ENCODE measurements around the gene ZBED1.

Gene ZBED1

GRCh38 chrX:2452317-2452784, 48.4 kb downstream of the ZBED1 start:
- DNase-seq (no peak), ATAC-seq (no peak)
- H3K27me3 Mint-ChIP-seq = no peaks in the 10 kb centered on the region
- H3K9me3 Mint-ChIP-seq = peaks cover 8% of the 10 kb centered on the region
- peaks cover 13% of the 10 kb centered on the region for H3K4me1 Mint-ChIP-seq
- no peak overlapping the region for H3K27ac Mint-ChIP-seq
- peaks cover 18% of the 10 kb centered on the region for H3K36me3 Mint-ChIP-seq (ENCODE audit: low read depth)
- no peak overlapping the region for H3K4me3 Mint-ChIP-seq

- no peak overlapping the region for H3K4me3 Mint-ChIP-seq
- H3K4me1 Mint-ChIP-seq = peaks cover 13% of the 10 kb centered on the region
- H3K27me3 Mint-ChIP-seq = no peaks in the 10 kb centered on the region
- no peak for DNase-seq
- H3K36me3 Mint-ChIP-seq (ENCODE audit: low read depth) = peaks cover 25% of the 10 kb centered on the region
- ATAC-seq = no peak
- peaks cover 8% of the 10 kb centered on the region for H3K9me3 Mint-ChIP-seq
- H3K27ac Mint-ChIP-seq = no peak overlapping the region
These were observed 49.1 kb downstream of the ZBED1 start for GRCh38 chrX:2451501-2452316.

- H3K27me3 Mint-ChIP-seq = no peaks in the 10 kb centered on the region
- H3K27ac Mint-ChIP-seq = no peak overlapping the region
- peaks cover 13% of the 10 kb centered on the region for H3K4me1 Mint-ChIP-seq
- H3K36me3 Mint-ChIP-seq (ENCODE audit: low read depth) = peaks cover 25% of the 10 kb centered on the region
- ATAC-seq (no peak), DNase-seq (no peak)
- H3K9me3 Mint-ChIP-seq = peaks cover 8% of the 10 kb centered on the region
- no peak overlapping the region for H3K4me3 Mint-ChIP-seq
These were observed 50.1 kb downstream of the ZBED1 start for GRCh38 chrX:2450681-2451080.

- peaks cover 22% of the 10 kb centered on the region for H3K36me3 Mint-ChIP-seq (ENCODE audit: low read depth)
- DNase-seq = no peak
- H3K9me3 Mint-ChIP-seq = peaks cover 8% of the 10 kb centered on the region
- no peak overlapping the region for H3K4me3 Mint-ChIP-seq
- no peak overlapping the region for H3K27ac Mint-ChIP-seq
- ATAC-seq = no peak
- H3K27me3 Mint-ChIP-seq = no peaks in the 10 kb centered on the region
- peaks cover 13% of the 10 kb centered on the region for H3K4me1 Mint-ChIP-seq
These were observed 51.5 kb downstream of the ZBED1 start for GRCh38 chrX:2449135-2449886.

GRCh38 chrX:2447484-2447883, 53.3 kb downstream of the ZBED1 start:
- no peaks in the 10 kb centered on the region for H3K27me3 Mint-ChIP-seq
- H3K9me3 Mint-ChIP-seq = peaks cover 2% of the 10 kb centered on the region
- no peak overlapping the region for H3K4me3 Mint-ChIP-seq
- peaks cover 13% of the 10 kb centered on the region for H3K4me1 Mint-ChIP-seq
- ATAC-seq (no peak), DNase-seq (no peak)
- peaks cover 17% of the 10 kb centered on the region for H3K36me3 Mint-ChIP-seq (ENCODE audit: low read depth)
- no peak overlapping the region for H3K27ac Mint-ChIP-seq

GRCh38 chrX:2446815-2447214, 54.0 kb downstream of the ZBED1 start:
- ATAC-seq = no peak
- H3K4me1 Mint-ChIP-seq = peaks cover 13% of the 10 kb centered on the region
- DNase-seq = no peak
- no peaks in the 10 kb centered on the region for H3K9me3 Mint-ChIP-seq
- H3K4me3 Mint-ChIP-seq = no peak overlapping the region
- no peak overlapping the region for H3K27ac Mint-ChIP-seq
- H3K36me3 Mint-ChIP-seq (ENCODE audit: low read depth) = peaks cover 14% of the 10 kb centered on the region
- H3K27me3 Mint-ChIP-seq = no peaks in the 10 kb centered on the region

- ATAC-seq (no peak), DNase-seq (no peak)
- Mint-ChIP-seq H3K36me3 (ENCODE audit: low read depth) (peaks cover 17% of the 10 kb centered on the region), H3K27me3 (no peaks in the 10 kb centered on the region), H3K4me1 (peaks cover 8% of the 10 kb centered on the region), H3K4me3 (no peak overlapping the region), H3K9me3 (no peaks in the 10 kb centered on the region), H3K27ac (no peak overlapping the region)
These were observed 54.8 kb downstream of the ZBED1 start for GRCh38 chrX:2445662-2446623.

- no peaks in the 10 kb centered on the region for H3K27me3 Mint-ChIP-seq
- no peak for DNase-seq
- no peak overlapping the region for H3K4me3 Mint-ChIP-seq
- no peaks in the 10 kb centered on the region for H3K9me3 Mint-ChIP-seq
- peaks cover 28% of the 10 kb centered on the region for H3K36me3 Mint-ChIP-seq (ENCODE audit: low read depth)
- H3K4me1 Mint-ChIP-seq = no peaks in the 10 kb centered on the region
- no peak for ATAC-seq
- H3K27ac Mint-ChIP-seq = no peak overlapping the region
These were observed 58.1 kb downstream of the ZBED1 start for GRCh38 chrX:2442694-2443093.

- Mint-ChIP-seq H3K36me3 (ENCODE audit: low read depth) (peaks cover 22% of the 10 kb centered on the region), H3K9me3 (no peaks in the 10 kb centered on the region), H3K27me3 (no peaks in the 10 kb centered on the region), H3K27ac (no peak overlapping the region), H3K4me1 (no peaks in the 10 kb centered on the region), H3K4me3 (no peak overlapping the region)
- no peak for ATAC-seq
- DNase-seq = no peak
These were observed 59.3 kb downstream of the ZBED1 start for GRCh38 chrX:2441466-2441865.

GRCh38 chrX:2439613-2440012, 61.2 kb downstream of the ZBED1 start:
- H3K4me3 Mint-ChIP-seq = no peak overlapping the region
- no peak for ATAC-seq
- no peaks in the 10 kb centered on the region for H3K9me3 Mint-ChIP-seq
- H3K27me3 Mint-ChIP-seq = no peaks in the 10 kb centered on the region
- no peak overlapping the region for H3K27ac Mint-ChIP-seq
- DNase-seq = no peak
- H3K4me1 Mint-ChIP-seq = no peaks in the 10 kb centered on the region
- peaks cover 27% of the 10 kb centered on the region for H3K36me3 Mint-ChIP-seq (ENCODE audit: low read depth)

Measured in activated naive CD8-positive, alpha-beta T cell treated with anti-CD3 and anti-CD28 coated beads, Interleukin-2, amount 50 U/mL, for 24 hours (primary cell).